HG02938 (cell line): Measurements from ENCODE around the gene LDLRAP1.
A peak's percentile ranks its signal among the peaks of the same experiment; 100 is the strongest.

Experiments
- ATAC-seq: cut with Tn5 transposase; IDR thresholded peaks from one replicate; pipeline ENCODE4 v1.9.1; 2021; ENCODE audit warnings: mild to moderate bottlenecking, moderate library complexity; ENCODE audit not compliant: unreplicated experiment

LDLRAP1 gene

DNA sequence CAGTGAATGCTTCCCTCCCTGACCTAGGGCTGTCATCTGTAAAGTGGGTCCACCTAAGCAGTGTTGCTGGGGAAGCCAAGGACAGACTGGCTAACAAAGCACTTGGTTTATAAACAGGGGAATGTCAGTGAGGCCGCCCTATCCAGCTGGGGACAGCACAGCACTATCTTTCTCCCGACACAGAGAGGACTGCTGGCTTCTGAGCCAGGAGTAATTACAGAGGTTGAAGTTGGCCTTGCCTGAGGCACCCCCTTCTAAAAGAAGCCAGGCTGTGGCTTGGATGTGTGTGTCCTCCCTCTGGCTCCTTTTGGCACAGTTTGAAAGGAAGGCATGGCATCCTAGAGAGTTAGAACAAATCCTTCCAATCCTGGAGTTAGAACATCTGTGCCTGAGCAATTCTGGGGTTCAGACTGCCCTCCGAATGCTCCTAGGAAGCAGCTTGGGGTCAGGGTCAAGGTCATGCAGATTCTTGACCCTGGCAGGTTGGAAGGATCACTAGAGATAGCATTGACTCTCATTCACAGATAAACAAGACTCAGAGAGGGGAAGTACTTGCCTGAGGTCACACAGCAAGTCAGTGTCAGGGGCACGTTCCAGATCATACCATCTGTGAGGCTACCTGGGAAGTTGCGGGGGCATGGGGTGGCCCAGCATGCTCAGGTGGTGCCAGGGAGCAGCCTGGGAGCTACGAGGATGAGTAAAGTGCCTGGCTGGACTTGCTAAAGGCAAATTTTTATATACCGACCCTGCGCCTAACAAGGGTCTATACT, 1.3 kb upstream of the LDLRAP1 start:
- ATAC-seq, result no peak

DNA sequence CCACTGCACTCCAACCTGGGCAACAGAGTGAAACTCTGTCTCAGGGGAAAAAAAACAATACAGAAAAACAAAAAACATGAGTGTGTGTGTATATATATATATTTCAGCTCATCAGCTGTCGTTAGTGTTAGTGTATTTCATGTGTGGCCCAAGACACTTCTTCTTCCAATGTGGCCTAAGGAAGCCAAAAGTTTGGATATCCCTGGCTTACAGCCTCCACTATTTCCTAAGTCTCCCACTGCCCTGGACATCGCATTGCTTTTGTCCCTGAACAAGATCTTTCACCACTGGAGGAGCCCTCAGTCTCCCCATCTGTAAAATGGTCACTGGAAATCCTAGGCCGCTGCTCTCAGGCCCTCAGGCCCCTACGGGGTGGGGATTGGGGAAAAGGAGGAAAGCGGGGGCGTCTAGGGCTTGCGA, 391 bp upstream of the LDLRAP1 start:
- no peak for ATAC-seq

DNA sequence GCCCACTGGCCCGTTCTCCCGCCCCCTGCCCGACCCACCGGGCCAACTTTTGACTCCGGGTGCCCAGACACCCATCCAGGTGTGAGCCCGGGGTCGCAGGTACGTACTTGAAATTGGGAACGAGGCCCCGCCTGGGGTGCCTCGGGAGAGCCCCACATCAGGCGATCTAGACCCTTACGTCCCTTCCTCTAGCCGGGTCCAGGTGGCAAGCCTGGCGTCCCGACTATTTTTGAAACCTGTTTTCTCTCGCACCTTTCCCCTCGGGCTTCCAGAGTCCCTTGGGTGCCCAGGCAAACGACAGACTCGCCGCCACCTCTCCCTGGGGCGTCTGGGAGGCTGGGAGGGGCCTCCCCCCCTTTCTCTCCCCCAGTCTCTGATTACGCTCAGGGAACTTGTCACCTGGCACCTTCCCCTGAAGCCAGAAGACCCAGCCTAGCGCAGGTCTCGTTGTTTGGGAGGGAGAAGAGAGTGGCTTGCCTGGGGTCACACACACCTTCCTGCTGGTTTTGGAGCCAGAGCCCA, 898 bp downstream of the LDLRAP1 start:
- ATAC-seq, result no peak

DNA sequence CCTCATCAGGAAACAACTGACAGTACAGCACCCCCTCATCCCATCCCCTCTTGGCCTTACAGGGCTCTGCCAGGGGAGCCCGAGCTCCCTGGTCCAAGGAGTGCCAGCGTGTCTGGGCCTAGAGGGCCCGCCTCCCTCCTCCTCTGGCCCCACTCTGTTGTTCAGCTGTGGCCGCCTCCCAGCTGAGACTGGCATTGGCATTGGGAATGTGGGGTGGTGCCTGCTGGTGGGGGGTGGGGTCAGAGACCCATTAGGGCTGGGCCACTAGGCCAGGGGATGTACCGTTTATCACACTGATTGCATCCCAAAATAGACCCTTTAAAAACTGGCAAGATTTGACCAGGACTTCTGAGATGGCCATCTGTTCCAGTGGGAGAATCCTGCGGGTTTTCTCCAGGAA, 1.4 kb downstream of the LDLRAP1 start:
- no peak for ATAC-seq

DNA sequence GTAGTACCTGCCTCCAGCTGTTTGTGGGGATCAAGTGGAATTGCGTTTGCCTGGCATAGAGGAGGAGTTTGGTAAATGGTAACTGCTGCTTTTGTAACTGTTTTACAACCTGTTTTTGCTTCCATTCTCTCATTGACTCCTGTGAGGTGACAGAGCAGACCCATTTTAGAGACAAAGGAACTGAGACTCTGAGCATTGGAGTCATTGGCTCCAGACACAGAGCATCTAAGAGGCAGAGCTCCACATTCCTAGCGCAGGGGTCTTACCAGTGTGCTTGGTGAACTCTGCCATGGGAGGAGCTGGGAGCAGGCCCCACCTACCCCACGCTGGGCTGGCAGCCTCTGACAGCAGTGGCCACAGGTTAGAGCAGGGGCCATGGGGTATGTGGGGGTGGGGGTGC, 2.4 kb downstream of the LDLRAP1 start:
- no peak for ATAC-seq

DNA sequence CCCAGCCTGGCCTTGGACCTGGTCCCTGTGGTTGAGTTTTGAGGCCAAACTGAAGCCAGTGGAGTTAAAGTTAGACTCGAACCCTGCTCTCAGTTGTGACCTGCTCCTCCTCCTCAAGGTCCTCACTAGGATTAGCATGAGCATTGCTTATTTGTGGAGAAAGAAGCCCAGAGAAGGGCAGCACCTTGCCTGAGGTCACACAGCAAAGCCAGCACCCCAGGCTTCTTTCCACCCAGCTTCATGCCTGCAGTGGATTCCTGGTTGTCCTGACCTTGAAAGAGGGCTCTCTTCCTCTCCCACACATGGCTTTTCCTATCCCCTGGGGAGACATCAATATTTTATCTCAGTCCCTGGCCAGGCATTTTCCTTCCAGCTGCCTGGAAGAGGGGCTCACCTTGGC, 2.8 kb downstream of the LDLRAP1 start:
- ATAC-seq, result no peak

DNA sequence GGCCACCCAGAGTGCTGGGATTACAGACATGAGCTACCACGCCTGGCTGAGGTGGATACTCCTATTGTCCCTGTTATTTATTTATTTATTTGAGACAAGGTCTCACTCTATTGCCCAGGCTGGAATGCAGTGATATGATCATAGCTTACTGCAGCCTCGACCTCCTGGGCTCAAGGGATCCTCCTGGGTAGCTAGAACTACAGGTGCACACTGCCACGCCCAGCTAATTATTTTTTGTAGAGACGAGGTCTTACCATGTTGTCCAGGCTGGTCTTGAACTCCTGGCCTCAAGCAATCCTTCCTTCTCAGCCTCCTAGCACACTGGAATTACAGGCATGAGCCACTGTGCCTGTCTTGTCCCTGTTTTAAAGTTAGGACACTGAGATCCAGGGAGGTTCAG, 5.2 kb downstream of the LDLRAP1 start:
- no peak for ATAC-seq

DNA sequence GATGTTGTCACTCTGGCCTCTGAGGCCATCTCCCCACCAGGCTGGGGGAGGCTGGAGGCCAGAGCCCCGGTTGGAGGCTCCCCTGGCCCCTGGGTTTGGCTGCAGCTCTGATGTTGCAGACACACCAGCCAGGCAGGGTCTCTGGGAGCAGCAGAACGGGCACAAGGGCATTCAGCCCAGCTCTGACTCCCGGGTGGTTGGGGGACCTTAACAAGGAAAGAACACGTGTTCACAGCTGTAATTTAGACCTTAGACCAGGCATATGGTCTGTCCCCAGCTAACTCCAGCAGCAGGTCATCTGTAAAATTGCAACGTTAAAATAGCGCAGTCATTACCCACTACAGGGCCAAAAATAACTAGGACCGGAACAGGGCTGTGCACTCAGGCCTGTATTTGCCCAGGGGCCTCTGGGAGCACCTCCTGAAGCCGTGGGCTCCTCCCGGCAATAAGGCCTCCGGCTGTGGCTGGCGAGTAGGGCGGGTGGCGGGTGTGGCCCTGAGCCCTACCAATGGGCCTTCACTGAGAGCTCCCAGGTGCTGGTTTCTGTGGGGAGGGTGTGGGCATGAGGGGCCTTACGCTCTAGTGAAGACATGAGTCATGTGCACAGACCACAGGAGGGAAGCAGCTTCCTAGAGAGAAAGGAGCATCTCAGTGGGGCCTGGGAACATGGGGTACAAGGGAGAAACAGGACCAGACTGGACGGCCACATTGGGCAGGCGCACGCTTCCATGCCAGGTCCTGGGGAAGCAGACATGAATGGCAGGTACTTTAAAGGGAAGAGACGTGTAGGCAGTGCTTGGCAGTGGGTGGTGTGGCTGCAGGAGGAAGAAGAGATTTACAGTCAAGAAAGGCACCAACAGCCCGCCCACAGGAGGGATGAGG, 6.1 kb downstream of the LDLRAP1 start:
- peak; percentile 77 for ATAC-seq

DNA sequence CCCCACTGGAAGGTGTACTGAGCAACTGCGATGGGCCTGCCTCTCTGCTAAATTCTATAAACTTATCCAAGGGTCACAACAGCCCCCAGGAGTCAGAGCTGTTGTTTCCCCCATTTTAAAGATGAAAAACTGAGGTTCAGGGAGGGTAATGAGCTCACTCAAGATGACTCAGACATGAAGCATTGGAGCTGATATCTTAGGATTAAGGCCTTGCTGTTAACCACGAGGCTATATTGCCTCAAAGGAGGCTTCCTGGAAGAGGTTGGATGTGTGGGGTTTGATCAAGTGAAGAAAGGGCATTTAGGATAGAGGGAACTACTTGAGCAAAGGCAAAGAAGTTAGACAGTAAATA, 6.7 kb downstream of the LDLRAP1 start:
- ATAC-seq, result no peak

DNA sequence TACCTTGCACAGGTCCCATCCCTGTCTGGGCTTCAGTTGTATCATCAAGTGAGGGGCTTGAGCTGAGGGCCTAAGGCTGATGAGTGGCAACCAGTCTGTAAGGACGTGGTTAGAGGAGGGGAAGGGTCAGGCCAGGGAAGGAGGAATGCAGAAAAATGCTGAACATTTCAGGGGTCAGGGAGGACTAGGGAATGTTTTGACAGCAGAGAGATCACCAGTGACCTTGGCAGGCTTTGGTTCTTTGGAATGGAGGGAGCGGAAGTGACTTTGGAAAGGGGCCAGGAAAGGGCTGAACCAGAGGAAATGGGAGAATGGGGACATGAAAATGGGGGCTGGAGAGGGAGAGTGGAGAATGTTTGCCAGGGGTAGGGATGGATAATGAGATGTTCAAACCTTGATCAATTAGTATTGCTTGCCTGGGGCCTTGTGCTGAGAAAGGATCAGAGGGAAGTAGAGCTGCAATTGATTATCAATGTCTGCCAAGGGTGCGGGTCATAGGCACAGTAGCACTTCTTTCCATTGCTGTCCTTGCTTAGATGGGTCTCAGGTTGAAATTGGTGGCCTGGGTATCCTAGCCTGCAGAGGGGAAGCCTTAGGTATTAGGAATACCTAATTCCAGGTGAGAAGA, 7.4 kb downstream of the LDLRAP1 start:
- no peak for ATAC-seq

DNA sequence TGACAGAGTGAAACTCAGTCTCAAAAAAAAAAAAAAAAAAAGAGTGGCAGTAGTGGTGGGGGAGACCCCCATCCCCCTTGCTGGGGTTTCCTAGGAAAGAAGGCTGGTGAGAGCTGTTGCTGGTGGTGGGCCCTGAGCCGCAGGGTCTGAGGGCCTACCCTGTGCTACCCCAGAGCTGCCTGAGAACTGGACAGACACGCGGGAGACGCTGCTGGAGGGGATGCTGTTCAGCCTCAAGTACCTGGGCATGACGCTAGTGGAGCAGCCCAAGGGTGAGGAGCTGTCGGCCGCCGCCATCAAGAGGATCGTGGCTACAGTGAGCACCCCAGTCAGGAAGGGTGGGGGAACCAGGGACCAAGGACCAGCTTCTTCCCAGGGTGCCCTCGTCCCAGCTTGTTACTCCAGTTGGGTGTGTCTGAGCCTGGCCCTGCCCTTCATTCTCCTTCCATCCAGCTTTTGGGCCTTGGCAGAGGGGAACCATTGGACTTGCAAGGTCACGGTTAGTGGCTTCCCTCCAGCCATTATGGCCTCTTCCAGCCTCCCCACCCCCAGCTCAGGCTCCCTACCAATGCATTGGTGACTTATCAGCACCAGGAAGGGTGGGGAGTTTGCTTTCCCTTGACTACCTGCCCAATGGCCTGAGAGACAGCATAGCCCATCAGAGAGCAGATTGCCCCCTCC, 10.5 kb downstream of the LDLRAP1 start:
- ATAC-seq, result no peak

DNA sequence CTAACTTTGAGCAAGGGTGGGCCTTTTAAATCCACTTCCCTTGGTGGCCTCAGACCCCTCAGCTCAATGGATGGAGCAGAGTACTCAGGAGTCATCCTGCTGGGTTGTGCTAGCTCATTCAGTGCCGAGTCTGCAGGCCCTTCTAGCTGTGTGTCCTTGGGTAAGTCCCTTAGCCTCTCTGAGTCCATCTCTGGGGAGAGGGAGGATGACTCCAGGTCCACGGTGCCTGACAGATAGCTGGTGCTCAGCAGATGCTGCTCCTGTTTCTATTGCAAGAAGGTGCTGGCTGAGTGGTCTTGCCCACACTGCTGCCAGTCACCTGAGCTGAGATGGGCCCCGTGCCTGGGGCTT, 11.0 kb downstream of the LDLRAP1 start:
- no peak for ATAC-seq

DNA sequence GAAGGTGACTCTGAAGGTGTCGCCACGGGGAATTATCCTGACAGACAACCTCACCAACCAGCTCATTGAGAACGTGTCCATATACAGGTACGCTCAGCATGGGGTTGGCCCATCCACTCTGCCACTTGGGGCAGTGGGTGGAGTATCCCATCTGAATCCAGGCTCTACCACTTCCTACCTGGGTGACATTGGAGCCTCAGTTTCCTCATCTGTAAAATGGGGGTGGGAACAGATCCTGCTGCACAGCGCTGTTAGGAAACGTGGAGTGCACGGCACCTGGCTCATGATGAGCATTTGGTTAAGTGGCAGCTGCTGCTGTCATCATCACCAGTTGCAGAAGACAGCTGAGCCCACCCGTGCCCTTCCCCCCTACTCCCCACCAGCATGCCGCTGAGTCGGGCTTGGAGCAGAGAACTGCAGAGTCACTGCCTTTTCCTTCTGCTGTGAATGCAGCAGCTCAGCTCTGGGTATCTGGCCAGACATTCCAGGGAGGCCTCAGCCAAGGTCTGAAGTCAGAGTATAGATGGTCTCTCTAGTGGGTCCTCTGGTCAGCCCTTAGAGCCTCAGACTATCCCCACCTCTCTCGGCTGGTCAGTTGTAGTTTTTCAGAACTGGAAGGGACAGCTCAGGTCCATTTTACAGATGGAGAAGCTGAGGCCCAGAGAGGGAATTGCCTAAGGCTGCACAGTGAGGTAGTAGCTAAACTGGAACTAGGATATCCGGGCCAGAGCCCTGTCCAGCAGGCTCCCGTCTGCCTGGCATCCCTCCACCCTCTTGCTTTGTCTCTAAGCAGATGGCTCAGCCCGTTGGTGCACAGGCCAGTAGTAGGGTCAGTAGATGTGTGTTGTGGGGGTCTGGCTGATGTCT, 11.7 kb downstream of the LDLRAP1 start:
- ATAC-seq, result no peak

DNA sequence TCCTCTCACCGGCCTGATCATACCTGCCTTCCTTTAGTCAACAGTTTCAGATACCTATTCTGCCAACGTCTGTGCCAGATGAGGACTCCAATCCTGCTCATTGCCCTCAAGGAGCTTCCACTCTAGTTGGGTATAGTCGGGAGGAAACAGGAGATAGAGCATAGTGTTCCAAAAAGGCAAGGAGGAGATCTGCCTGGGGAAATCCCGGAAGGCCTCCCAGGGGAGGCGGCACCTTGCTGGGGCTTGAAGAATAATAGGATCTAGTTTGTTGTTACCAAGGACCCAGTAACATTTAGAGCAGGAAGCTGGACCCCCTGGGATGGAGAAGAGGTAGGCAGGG, 12.3 kb downstream of the LDLRAP1 start:
- ATAC-seq, result no peak

DNA sequence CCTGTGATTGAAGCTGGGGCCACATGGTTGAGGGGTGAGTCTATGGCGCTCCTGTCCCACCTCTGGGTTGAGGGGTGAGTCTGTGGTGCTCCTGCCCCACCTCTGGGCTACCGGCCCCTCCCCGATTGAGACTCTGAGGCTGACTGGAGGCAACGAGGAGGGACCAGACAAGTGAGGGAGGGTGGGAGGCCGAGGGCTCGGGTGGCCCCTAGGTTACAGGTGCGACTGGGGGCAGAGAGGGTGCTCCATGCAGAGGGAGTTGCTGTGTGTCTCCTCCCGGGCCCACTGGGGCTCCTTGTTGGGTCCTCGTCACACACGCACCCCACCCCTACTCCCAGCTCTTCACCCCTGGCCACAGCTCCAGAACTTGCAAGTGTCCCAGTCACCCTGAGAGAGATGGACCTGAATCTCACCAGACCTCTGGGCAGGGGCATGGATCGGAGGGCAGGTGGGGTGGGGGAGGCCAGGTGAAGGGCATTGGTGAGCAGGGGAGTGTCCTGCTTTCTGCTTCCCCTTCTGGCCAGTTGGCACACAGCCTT, 12.8 kb downstream of the LDLRAP1 start:
- ATAC-seq, result no peak

DNA sequence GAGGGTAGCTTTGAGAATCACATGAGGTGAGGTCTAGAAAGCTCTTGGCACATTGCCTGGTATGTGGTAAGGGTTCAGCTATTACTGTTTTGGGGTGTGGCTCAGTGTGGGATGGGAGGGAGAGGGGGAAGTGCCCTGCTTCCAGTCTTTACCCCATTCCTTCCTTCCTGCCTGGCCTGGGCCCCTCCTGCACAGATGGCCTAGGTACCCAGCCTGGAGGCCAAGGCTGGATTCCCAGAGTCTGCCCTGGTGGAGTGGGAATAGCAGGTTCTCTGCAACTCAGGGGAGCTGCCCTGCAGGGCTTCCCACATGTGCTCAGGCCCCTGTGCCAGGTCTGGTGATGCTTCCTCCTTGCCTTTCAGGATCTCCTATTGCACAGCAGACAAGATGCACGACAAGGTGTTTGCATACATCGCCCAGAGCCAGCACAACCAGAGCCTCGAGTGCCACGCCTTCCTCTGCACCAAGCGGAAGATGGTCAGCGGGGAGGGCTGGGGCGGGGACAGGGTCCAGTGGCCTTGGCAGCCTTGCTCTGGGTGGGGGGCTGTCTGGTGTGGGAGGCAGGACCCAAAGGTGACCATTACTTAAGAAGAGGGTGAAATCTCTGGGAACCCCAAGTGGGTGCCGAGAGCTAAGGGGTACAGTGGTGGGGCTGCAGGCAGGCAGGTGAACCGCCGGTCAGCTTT, 13.5 kb downstream of the LDLRAP1 start:
- no peak for ATAC-seq

DNA sequence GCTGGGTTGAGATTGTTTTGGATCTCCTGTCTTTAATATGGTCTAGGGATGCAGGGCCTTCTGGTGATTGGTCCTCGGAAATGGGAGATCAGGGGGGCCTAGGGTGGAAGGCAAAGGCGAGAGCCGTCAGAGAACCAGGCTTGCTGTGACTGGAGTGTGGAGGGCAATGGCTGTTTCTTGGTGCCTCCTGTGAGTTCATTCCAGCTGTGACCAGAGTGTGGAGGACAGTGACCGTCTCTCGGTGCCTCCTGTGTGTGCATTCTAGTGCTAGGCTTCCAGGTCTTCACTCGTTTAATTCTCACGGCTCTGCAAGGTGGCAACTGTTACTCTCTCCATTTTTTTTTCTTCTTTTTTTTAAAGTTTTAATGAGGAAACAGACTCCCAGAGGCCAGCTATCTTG, 14.1 kb downstream of the LDLRAP1 start:
- ATAC-seq, result no peak

DNA sequence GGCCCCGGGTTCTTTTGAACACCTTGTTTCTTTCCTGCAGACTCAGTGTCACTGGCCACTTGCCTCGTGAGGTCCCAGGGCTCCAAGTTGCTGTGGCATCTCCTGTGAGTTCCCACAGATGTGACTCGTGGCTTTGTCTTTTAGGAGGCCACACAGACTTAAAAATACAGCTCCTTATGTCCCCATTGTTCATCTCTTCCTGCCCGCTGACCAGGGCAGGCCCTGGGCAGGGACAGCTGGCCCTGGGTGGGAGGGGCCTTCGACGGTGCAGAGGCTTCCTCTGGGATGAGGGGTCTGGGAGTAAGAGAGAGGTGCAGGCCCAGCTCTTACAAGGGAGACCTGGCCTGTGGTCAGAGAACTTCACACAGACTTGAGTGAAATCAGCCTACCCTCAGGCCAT, 15.6 kb downstream of the LDLRAP1 start:
- no peak for ATAC-seq

DNA sequence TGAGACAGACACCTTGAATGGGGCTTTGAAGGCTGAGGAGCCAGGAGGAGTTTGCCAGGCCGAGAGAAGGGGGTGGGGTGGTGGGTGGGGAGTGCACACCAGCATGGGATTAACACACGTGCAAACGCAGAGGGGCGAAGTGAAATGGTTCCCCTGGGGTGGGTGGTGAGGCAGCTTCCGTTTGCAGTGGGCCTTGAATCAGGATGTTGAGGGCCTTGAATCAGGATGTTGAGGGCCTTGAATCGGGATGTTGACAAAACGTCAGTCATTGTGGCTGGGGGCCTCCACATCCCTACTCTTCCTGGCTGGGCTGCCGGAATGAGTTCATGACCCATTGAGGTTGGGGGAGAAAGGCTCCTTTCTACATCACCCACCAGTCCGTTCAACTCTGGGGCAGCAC, 16.6 kb downstream of the LDLRAP1 start:
- ATAC-seq, result no peak

DNA sequence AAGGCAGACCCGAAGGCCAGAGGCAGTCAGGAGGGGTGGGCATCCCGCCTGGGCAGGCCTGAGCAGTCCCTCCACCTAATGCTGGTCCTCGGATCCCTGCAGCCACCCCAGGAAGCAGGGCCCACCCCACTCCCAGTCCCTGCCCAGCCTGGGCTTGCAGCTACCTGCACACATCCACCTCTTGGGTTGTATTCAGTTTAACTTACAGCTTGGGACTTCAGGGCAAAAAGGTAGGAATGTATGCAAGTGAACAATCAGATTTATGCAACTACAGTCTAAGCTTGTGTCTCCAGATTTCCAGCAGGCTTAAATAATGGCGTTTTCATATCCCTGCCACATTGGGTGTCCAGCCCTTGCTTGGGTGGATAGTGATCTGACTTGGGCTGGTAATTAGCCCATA, 17.4 kb downstream of the LDLRAP1 start:
- no peak for ATAC-seq
